GM18861 (cell line): ENCODE measurements around the gene ABCC10.

Experiments used
- ATAC-seq: cut with Tn5 transposase; IDR thresholded peaks from one replicate; pipeline ENCODE4 v1.9.1; 2021; ENCODE audit not compliant: unreplicated experiment

The ABCC10 gene

GRCh38 chr6:43468748-43469681, 41.7 kb downstream of the ABCC10 start:
- ATAC-seq: no peak

GRCh38 chr6:43469947-43470346, 42.6 kb downstream of the ABCC10 start:
- no peak for ATAC-seq

GRCh38 chr6:43471399-43471798, 44.1 kb downstream of the ABCC10 start:
- no peak for ATAC-seq

GRCh38 chr6:43472515-43472914, 45.2 kb downstream of the ABCC10 start:
- ATAC-seq: no peak

GRCh38 chr6:43475516-43475915, 48.2 kb downstream of the ABCC10 start:
- ATAC-seq: no peak

- ATAC-seq: peak; percentile 11
Measured at GRCh38 chr6:43476746-43477145, 49.4 kb downstream of the ABCC10 start.

- peak; percentile 79 for ATAC-seq
Measured at GRCh38 chr6:43477235-43478007, 50.1 kb downstream of the ABCC10 start, which contains the start of gene TJAP1. Gene TJAP1 (plus strand): TSS chr6:43477570. CDS start chr6:43499002, 21,432 bp downstream.

- no peak for ATAC-seq
Measured at GRCh38 chr6:43478008-43478372, 50.6 kb downstream of the ABCC10 start.

GRCh38 chr6:43481075-43481474, 53.7 kb downstream of the ABCC10 start:
- ATAC-seq: no peak

- ATAC-seq: no peak
Measured at GRCh38 chr6:43481591-43482236, 54.4 kb downstream of the ABCC10 start.

GRCh38 chr6:43488667-43489276, 61.4 kb downstream of the ABCC10 start:
- no peak for ATAC-seq

GRCh38 chr6:43489277-43490072, 62.1 kb downstream of the ABCC10 start:
- ATAC-seq: no peak

- no peak for ATAC-seq
Measured at GRCh38 chr6:43490523-43490939, 63.2 kb downstream of the ABCC10 start.

- no peak for ATAC-seq
Measured at GRCh38 chr6:43491750-43492661, 64.7 kb downstream of the ABCC10 start.

GRCh38 chr6:43492673-43493072, 65.3 kb downstream of the ABCC10 start:
- ATAC-seq: no peak

GRCh38 chr6:43493230-43493629, 65.9 kb downstream of the ABCC10 start:
- no peak for ATAC-seq

- ATAC-seq: no peak
Measured at GRCh38 chr6:43493833-43494232, 66.5 kb downstream of the ABCC10 start.

- ATAC-seq: no peak
Measured at GRCh38 chr6:43494321-43494720, 67.0 kb downstream of the ABCC10 start.

- ATAC-seq: no peak
Measured at GRCh38 chr6:43494766-43495165, 67.4 kb downstream of the ABCC10 start.
